HG02763 (cell line): Measurements from ENCODE around the gene NTRK2.

Source experiments
- ATAC-seq: cut with Tn5 transposase; IDR thresholded peaks from one replicate; pipeline ENCODE4 v1.9.1; 2021; ENCODE audit warnings: mild to moderate bottlenecking, moderate library complexity; ENCODE audit not compliant: unreplicated experiment

The NTRK2 gene

GRCh38 chr9:84681516-84682285 is 12.2 kb downstream of the NTRK2 start:
- ATAC-seq, result no peak

- no peak for ATAC-seq
These were observed 16.5 kb downstream of the NTRK2 start for GRCh38 chr9:84686068-84686467.

GRCh38 chr9:84688956-84689355 is 19.4 kb downstream of the NTRK2 start:
- ATAC-seq, result no peak

- ATAC-seq, result no peak
These were observed 22.1 kb downstream of the NTRK2 start for GRCh38 chr9:84691634-84692033.

GRCh38 chr9:84694248-84694647 is 24.7 kb downstream of the NTRK2 start:
- ATAC-seq, result peak; percentile 81

GRCh38 chr9:84697042-84697441 is 27.5 kb downstream of the NTRK2 start:
- no peak for ATAC-seq

- ATAC-seq, result no peak
These were observed 28.1 kb downstream of the NTRK2 start for GRCh38 chr9:84697509-84698114.

GRCh38 chr9:84698323-84698722 is 28.8 kb downstream of the NTRK2 start:
- no peak for ATAC-seq

- ATAC-seq, result no peak
These were observed 30.5 kb downstream of the NTRK2 start for GRCh38 chr9:84699984-84700383.

GRCh38 chr9:84701801-84702200 is 32.3 kb downstream of the NTRK2 start:
- ATAC-seq, result peak; percentile 80

- no peak for ATAC-seq
These were observed 32.9 kb downstream of the NTRK2 start for GRCh38 chr9:84702471-84702870.

GRCh38 chr9:84703793-84704192 is 34.3 kb downstream of the NTRK2 start:
- no peak for ATAC-seq

- ATAC-seq, result no peak
These were observed 35.6 kb downstream of the NTRK2 start for GRCh38 chr9:84705128-84705527.

GRCh38 chr9:84708400-84708799 is 38.9 kb downstream of the NTRK2 start:
- no peak for ATAC-seq

- ATAC-seq, result no peak
These were observed 39.5 kb downstream of the NTRK2 start for GRCh38 chr9:84709056-84709455.

- no peak for ATAC-seq
These were observed 41.3 kb downstream of the NTRK2 start for GRCh38 chr9:84710701-84711397.

- no peak for ATAC-seq
These were observed 41.9 kb downstream of the NTRK2 start for GRCh38 chr9:84711398-84711777.

- no peak for ATAC-seq
These were observed 42.4 kb downstream of the NTRK2 start for GRCh38 chr9:84711936-84712335.

GRCh38 chr9:84716217-84716616 is 46.7 kb downstream of the NTRK2 start:
- no peak for ATAC-seq

GRCh38 chr9:84718476-84718875 is 48.9 kb downstream of the NTRK2 start:
- ATAC-seq, result no peak

- no peak for ATAC-seq
These were observed 53.0 kb downstream of the NTRK2 start for GRCh38 chr9:84722388-84722989.

GRCh38 chr9:84723426-84723825 is 53.9 kb downstream of the NTRK2 start:
- ATAC-seq, result no peak
